Endodermal cell (in vitro differentiated cells): ENCODE measurements around the gene KDM2A. TPM values are rescaled to one million over a fixed set of nuclear protein-coding genes. Genes with fewer than 3 reads are reported as not detected.

Source experiments
- DNase-seq: peaks from one replicate; pipeline ENCODE4 v3.0.0-alpha.2; 2017
- H3K27ac ChIP-seq: 2 replicates; pipeline ENCODE4 v1.5.1; 2013; ENCODE audit warnings: mild to moderate bottlenecking, low read depth, low read length, moderate library complexity
- H3K27me3 ChIP-seq: 2 replicates; pipeline ENCODE4 v1.6.1; 2013; ENCODE audit warnings: mild to moderate bottlenecking, low read length, moderate library complexity; ENCODE audit not compliant: insufficient read depth, control insufficient read depth, poor library complexity, severe bottlenecking
- H3K36me3 ChIP-seq: 2 replicates; pipeline ENCODE4 v1.7.0; 2013; ENCODE audit warnings: mild to moderate bottlenecking, low read length, moderate library complexity; ENCODE audit not compliant: control insufficient read depth, insufficient read depth
- H3K4me1 ChIP-seq: one replicate; pipeline ENCODE4 v1.7.0; 2013; ENCODE audit warnings: low read length; ENCODE audit not compliant: control insufficient read depth, insufficient read depth
- H3K4me3 ChIP-seq: 2 replicates; pipeline ENCODE4 v1.5.1; 2013; ENCODE audit warnings: mild to moderate bottlenecking, low read length, moderate library complexity
- H3K9ac ChIP-seq: 2 replicates; pipeline ENCODE4 v1.6.1; 2013; ENCODE audit warnings: mild to moderate bottlenecking, low read length, moderate library complexity; ENCODE audit not compliant: poor library complexity, severe bottlenecking; ENCODE audit errors: extremely low read depth
- H3K9me3 ChIP-seq: 2 replicates; pipeline ENCODE4 v1.6.1; 2013; ENCODE audit warnings: mild to moderate bottlenecking, low read length, moderate library complexity; ENCODE audit not compliant: control insufficient read depth
- H3K27ac Mint-ChIP-seq: 2 replicates; pipeline ENCODE4 v1.8.0; 2020; ENCODE audit warnings: mixed read lengths
- H3K27me3 Mint-ChIP-seq: 2 replicates; pipeline ENCODE4 v1.8.0; 2021; ENCODE audit warnings: mild to moderate bottlenecking, mixed read lengths; ENCODE audit not compliant: insufficient read depth
- H3K36me3 Mint-ChIP-seq: 2 replicates; pipeline ENCODE4 v1.8.0; 2020; ENCODE audit warnings: low read depth, mixed read lengths
- H3K4me1 Mint-ChIP-seq: 2 replicates; pipeline ENCODE4 v1.8.0; 2020; ENCODE audit warnings: mixed read lengths
- H3K4me3 Mint-ChIP-seq: 2 replicates; pipeline ENCODE4 v1.8.0; 2020; ENCODE audit warnings: mild to moderate bottlenecking, moderate library complexity, mixed read lengths
- H3K9me3 Mint-ChIP-seq: 2 replicates; pipeline ENCODE4 v1.8.0; 2020; ENCODE audit warnings: mild to moderate bottlenecking, mixed read lengths
- WGBS, 2 experiments: methylation state at CpG; one replicate each; pipeline versions ENCODE4 v1.1.5 to v1.1.7; 2013; ENCODE audit warnings: missing lambda C conversion rate in 2 of 2, mixed read lengths in 1 of 2; ENCODE audit not compliant: insufficient coverage in 1 of 2, insufficient read length in 1 of 2; 5-methylcytosine and 5-hydroxymethylcytosine counted together
- total RNA-seq, 2 donors: library from RNA; stranded (reverse); fragmentation: NEBNext Ultra II Directional in 1 of 2; extraction: Animal tissue kit (Norgen Biotek cat#: 25700) in 1 of 2; gene quantifications; 2 replicates in 1 of 2; 3 replicates in 1 of 2; pipeline ENCODE4 v1.2.1, GENCODE V29; 2021
- TF ChIP-seq, protein P1 (sequence below): fragments of 200-600 bp; sonication (generic); conservative IDR thresholded peaks from 2 replicates; pipeline ENCODE4 v1.5.0; 2021; ENCODE audit warnings: antibody characterized with exemption, mild to moderate bottlenecking

KDM2A gene
- total RNA-seq, 2 donors from 2014 or later = 59.4 to 75.4 TPM

DNA sequence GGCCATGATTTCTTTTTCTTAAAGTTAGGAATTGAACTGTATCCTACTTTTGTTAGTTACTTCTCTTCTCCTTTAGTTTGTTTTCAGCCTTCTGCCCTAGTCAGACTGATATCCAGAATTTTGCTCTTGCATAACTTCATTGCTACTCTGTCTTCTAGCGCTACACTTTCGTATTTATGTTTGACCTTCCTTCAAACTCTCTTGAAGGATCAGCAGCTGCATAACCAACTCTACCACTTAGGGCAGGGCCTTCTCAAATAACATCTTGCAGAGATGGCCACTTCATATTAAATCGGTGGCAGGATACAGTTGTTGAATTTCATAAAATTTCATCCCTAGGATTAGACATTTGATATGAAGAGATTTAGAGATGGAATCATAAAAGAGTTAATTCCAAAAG, 43.9 kb downstream of the KDM2A start:
- whole genome bisulfite sequencing, 2 experiments = 95 to 97% methylated on average over 3 of the region's 3 CpGs

DNA sequence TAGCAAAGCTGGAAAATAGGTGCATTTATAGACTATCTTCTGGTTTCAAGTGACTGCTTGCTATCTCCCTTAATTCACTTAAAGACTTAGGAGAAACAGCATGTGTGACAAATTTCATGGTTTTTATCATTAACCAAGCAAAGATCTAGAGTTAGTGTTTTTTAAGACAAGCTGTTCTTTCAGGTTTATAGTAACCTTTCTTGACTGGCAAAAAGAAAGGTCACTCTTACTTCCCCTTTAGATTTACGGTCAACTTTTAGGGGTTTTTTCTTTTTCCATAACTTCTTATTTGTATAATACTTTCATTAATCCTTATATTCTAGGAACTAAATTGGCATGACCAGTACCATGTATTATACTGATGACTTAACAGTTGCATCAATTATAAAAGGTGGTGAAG, 46.6 kb downstream of the KDM2A start:
- no peak overlapping the region for H3K27ac ChIP-seq
- H3K9me3 Mint-ChIP-seq = no peaks in the 10 kb centered on the region
- H3K9ac ChIP-seq = no peak overlapping the region
- WGBS, 2 experiments = no CpG with 5 or more reads among the region's 1 CpG
- no peaks in the 10 kb centered on the region for H3K9me3 ChIP-seq
- H3K27me3 Mint-ChIP-seq = no peaks in the 10 kb centered on the region
- H3K4me3 Mint-ChIP-seq = no peak overlapping the region
- TF ChIP-seq, protein P1, sequence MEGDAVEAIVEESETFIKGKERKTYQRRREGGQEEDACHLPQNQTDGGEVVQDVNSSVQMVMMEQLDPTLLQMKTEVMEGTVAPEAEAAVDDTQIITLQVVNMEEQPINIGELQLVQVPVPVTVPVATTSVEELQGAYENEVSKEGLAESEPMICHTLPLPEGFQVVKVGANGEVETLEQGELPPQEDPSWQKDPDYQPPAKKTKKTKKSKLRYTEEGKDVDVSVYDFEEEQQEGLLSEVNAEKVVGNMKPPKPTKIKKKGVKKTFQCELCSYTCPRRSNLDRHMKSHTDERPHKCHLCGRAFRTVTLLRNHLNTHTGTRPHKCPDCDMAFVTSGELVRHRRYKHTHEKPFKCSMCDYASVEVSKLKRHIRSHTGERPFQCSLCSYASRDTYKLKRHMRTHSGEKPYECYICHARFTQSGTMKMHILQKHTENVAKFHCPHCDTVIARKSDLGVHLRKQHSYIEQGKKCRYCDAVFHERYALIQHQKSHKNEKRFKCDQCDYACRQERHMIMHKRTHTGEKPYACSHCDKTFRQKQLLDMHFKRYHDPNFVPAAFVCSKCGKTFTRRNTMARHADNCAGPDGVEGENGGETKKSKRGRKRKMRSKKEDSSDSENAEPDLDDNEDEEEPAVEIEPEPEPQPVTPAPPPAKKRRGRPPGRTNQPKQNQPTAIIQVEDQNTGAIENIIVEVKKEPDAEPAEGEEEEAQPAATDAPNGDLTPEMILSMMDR = no peak
- H3K27ac Mint-ChIP-seq = no peak overlapping the region
- no peak overlapping the region for H3K4me3 ChIP-seq
- H3K36me3 ChIP-seq = peaks cover 17% of the 10 kb centered on the region
- peaks cover 4% of the 10 kb centered on the region for H3K4me1 Mint-ChIP-seq
- peaks cover 9% of the 10 kb centered on the region for H3K36me3 Mint-ChIP-seq
- no peaks in the 10 kb centered on the region for H3K27me3 ChIP-seq
- no peak for DNase-seq
- no peaks in the 10 kb centered on the region for H3K4me1 ChIP-seq

More for the DNA sequence above, 43.9 kb downstream of the KDM2A start:
- no peak for DNase-seq
- no peaks in the 10 kb centered on the region for H3K9me3 ChIP-seq
- H3K4me3 Mint-ChIP-seq = no peak overlapping the region
- no peaks in the 10 kb centered on the region for H3K9me3 Mint-ChIP-seq
- no peak overlapping the region for H3K4me3 ChIP-seq
- no peak overlapping the region for H3K9ac ChIP-seq
- H3K27ac Mint-ChIP-seq = no peak overlapping the region
- peaks cover 6% of the 10 kb centered on the region for H3K4me1 Mint-ChIP-seq
- no peaks in the 10 kb centered on the region for H3K27me3 Mint-ChIP-seq
- H3K36me3 Mint-ChIP-seq = peaks cover 9% of the 10 kb centered on the region
- H3K4me1 ChIP-seq = no peaks in the 10 kb centered on the region
- no peak overlapping the region for H3K27ac ChIP-seq
- H3K36me3 ChIP-seq = peaks cover 17% of the 10 kb centered on the region
- TF ChIP-seq, protein P1 = no peak
- no peaks in the 10 kb centered on the region for H3K27me3 ChIP-seq

DNA sequence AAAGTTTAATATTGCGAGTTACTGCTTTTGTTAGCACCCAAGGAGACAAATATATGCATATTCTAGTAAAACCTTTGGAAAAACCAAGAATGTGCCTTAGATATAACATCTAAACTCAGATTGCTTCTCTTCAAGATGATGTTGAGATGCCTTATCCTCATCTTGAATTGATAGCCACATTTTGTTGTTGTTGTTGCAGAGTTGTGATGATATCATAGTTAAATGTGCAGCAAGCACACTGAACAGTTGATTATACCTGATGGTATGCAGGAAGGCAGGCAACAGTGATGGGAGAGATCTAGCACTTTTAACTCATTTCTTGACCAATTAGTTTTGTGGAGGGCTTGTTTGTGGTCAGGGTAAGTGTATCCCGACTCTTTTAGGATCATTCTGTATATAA, 48.0 kb downstream of the KDM2A start:
- Mint-ChIP-seq H3K27me3 (no peaks in the 10 kb centered on the region), H3K4me1 (peaks cover 4% of the 10 kb centered on the region), H3K4me3 (no peak overlapping the region), H3K36me3 (peaks cover 19% of the 10 kb centered on the region), H3K27ac (no peak overlapping the region), H3K9me3 (no peaks in the 10 kb centered on the region)
- H3K9ac ChIP-seq = no peak overlapping the region
- H3K4me1 ChIP-seq = no peaks in the 10 kb centered on the region
- no peaks in the 10 kb centered on the region for H3K27me3 ChIP-seq
- TF ChIP-seq, protein P1 = no peak
- H3K27ac ChIP-seq = no peak overlapping the region
- no peaks in the 10 kb centered on the region for H3K9me3 ChIP-seq
- 94 to 100% methylated on average over 1 of the region's 2 CpGs for WGBS, 2 experiments
- H3K36me3 ChIP-seq = peaks cover 20% of the 10 kb centered on the region
- H3K4me3 ChIP-seq = no peak overlapping the region
- no peak for DNase-seq
